Ishikawa (cell line): ENCODE measurements around the gene STK32C.

Source experiments
- CEBPB ChIP-seq: IDR thresholded peaks from 2 replicates; pipeline ENCODE4 v1.6.1; 2012
- CREB1 ChIP-seq: IDR thresholded peaks from 2 replicates; pipeline ENCODE4 v1.6.1; 2012; ENCODE audit warnings: low read depth
- EGR1 ChIP-seq: IDR thresholded peaks from 2 replicates; pipeline ENCODE4 v1.6.1; 2012
- EP300 ChIP-seq: IDR thresholded peaks from 2 replicates; pipeline ENCODE4 v1.6.1; 2012; ENCODE audit warnings: borderline replicate concordance
- FOXM1 ChIP-seq: IDR thresholded peaks from 2 replicates; pipeline ENCODE4 v1.6.1; 2012; ENCODE audit warnings: low read depth, borderline replicate concordance
- MAX ChIP-seq: IDR thresholded peaks from 2 replicates; pipeline ENCODE4 v1.6.1; 2012
- NFIC ChIP-seq: IDR thresholded peaks from 2 replicates; pipeline ENCODE4 v1.6.1; 2012
- RAD21 ChIP-seq: IDR thresholded peaks from 2 replicates; pipeline ENCODE4 v1.6.1; 2012; ENCODE audit warnings: low read depth
- TAF1 ChIP-seq: IDR thresholded peaks from 2 replicates; pipeline ENCODE4 v1.6.1; 2012; ENCODE audit warnings: low read depth, mild to moderate bottlenecking
- TCF12 ChIP-seq: IDR thresholded peaks from 2 replicates; pipeline ENCODE4 v1.6.1; 2012; ENCODE audit warnings: low read depth
- TEAD4 ChIP-seq: IDR thresholded peaks from 2 replicates; pipeline ENCODE4 v1.6.1; 2012
- YY1 ChIP-seq: IDR thresholded peaks from 2 replicates; pipeline ENCODE4 v1.6.1; 2012; ENCODE audit warnings: low read depth
- ZBTB7A ChIP-seq: IDR thresholded peaks from 2 replicates; pipeline ENCODE4 v1.6.1; 2012; ENCODE audit warnings: low read depth
- TF ChIP-seq, protein P1 (sequence below): IDR thresholded peaks from 2 replicates; pipeline ENCODE4 v1.6.1; 2012
- TF ChIP-seq, protein P2 (sequence below): IDR thresholded peaks from 2 replicates; pipeline ENCODE4 v1.6.1; 2012; ENCODE audit warnings: low read depth, mild to moderate bottlenecking

STK32C gene

DNA sequence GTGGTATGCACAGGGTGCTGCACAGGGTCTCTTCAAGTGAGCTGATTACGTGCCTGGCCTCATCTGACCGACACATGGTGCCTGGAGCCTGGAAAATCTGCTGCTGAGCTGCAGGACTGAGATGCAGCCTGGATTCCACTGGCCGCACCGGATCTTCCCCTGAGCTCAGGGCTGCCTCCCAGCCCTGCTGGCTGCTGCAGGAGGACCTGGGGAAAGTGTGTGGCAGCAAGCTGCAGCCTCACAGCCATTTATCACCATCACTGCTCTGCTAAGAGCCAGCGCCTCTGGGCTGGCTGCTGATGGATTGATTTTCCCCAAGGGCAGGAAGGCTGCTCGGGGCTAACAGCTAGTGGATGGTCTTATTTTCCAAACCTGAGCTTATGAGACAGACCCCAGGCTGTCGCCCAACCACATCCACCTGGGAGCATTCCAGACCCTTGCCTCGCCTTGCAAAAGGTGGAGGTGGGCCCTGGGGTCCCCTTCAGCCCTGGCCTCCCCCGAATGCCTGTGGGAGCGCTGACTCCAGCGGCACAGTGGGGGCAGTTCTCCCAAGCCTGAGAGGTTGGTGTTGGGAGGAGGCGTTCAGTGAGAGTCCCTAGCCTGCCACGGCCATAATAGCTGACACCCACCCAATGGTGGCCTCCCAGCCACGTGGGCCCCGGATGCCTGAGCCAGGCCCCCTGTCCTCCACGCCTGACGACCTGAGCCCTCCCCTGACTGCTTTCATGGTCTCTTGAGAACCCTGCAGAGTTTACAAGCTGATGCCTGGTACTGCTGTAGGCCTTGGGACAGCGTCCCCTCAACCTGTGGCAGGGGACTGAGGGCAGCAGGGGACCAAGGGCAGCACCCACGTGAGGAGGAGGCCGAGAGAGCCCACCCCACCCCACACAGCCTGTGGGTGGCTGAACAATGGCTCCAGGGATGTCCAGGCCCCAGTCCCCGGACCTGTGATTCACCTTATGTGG is 38.2 kb downstream of the STK32C start:
- TF ChIP-seq TAF1 (no peak), MAX (no peak), TCF12 (no peak), EP300 (no peak), FOXM1 (no peak), NFIC (no peak), EGR1 (no peak), CREB1 (no peak), TEAD4 (no peak), RAD21 (no peak), ZBTB7A (no peak), YY1 (no peak), CEBPB (no peak)
- TF ChIP-seq, protein P1, sequence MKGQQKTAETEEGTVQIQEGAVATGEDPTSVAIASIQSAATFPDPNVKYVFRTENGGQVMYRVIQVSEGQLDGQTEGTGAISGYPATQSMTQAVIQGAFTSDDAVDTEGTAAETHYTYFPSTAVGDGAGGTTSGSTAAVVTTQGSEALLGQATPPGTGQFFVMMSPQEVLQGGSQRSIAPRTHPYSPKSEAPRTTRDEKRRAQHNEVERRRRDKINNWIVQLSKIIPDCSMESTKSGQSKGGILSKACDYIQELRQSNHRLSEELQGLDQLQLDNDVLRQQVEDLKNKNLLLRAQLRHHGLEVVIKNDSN = no peak
- TF ChIP-seq, protein P2, sequence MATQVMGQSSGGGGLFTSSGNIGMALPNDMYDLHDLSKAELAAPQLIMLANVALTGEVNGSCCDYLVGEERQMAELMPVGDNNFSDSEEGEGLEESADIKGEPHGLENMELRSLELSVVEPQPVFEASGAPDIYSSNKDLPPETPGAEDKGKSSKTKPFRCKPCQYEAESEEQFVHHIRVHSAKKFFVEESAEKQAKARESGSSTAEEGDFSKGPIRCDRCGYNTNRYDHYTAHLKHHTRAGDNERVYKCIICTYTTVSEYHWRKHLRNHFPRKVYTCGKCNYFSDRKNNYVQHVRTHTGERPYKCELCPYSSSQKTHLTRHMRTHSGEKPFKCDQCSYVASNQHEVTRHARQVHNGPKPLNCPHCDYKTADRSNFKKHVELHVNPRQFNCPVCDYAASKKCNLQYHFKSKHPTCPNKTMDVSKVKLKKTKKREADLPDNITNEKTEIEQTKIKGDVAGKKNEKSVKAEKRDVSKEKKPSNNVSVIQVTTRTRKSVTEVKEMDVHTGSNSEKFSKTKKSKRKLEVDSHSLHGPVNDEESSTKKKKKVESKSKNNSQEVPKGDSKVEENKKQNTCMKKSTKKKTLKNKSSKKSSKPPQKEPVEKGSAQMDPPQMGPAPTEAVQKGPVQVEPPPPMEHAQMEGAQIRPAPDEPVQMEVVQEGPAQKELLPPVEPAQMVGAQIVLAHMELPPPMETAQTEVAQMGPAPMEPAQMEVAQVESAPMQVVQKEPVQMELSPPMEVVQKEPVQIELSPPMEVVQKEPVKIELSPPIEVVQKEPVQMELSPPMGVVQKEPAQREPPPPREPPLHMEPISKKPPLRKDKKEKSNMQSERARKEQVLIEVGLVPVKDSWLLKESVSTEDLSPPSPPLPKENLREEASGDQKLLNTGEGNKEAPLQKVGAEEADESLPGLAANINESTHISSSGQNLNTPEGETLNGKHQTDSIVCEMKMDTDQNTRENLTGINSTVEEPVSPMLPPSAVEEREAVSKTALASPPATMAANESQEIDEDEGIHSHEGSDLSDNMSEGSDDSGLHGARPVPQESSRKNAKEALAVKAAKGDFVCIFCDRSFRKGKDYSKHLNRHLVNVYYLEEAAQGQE = no peak

DNA sequence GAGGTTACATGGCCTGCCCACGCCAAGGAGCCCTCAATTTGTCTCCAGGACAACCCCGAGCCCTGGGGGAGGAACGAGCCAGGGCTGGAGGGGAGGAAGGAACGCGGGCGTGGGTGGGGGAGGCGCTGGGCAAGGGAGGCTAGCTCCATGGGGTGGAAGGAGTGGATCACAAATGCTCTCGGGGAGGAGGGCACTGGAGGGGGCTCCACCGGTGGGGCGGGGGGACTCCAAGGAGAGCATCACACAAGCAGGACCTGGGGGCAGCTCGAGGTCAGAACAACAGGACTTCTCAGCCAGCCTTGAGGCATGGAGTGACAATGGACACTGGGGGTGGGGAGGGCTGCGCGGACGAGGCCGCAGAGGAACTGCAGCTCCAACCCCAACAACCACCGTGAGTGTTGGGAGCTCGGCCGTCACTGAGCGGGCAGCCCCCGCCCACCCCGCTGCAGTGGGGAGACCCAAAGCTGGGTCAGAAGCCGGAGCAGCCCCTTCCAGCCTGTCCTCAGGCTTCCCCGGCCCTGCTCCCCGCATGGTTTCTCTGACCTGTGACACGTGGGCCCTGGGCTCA is 41.1 kb downstream of the STK32C start:
- TF ChIP-seq TEAD4 = no peak
- TF ChIP-seq FOXM1 = no peak
- TF ChIP-seq EP300 = no peak
- TF ChIP-seq, protein P2 = no peak
- no peak for TF ChIP-seq EGR1
- TF ChIP-seq TAF1 = no peak
- no peak for TF ChIP-seq NFIC
- TF ChIP-seq YY1 = no peak
- no peak for TF ChIP-seq MAX
- no peak for TF ChIP-seq RAD21
- TF ChIP-seq, protein P1 = no peak
- TF ChIP-seq ZBTB7A = no peak
- TF ChIP-seq CREB1 = no peak
- no peak for TF ChIP-seq CEBPB
- no peak for TF ChIP-seq TCF12

DNA sequence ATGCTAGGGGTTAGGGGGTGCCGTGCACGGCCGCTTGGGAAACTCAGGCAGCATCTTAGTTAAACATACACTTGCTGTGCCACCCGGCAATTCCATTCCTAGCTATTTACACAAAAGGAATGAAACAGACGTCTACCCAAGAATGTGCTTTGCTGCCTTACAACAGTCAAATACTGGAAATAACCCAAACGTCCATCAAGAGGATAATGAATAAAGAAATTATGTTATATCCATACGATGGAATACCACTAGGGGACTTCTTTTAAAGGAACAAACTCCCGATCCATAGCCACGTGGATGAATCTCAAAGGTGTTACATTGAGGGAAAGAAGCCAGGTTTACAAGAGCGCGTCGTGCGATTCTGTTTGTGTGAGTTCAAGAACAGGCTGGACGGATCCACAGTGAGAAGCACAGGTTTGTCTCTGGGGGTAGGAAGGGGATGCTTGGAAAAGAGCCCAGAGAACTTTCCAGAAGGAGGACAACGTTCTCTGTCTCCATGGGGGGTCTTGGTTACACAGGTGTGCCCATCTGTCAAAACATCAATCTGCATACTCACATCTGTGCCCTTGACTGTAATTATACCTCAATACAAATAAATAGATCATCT is 41.8 kb downstream of the STK32C start:
- TF ChIP-seq CREB1 = no peak
- no peak for TF ChIP-seq TAF1
- TF ChIP-seq, protein P1 = no peak
- no peak for TF ChIP-seq NFIC
- no peak for TF ChIP-seq EP300
- no peak for TF ChIP-seq RAD21
- TF ChIP-seq YY1 = no peak
- TF ChIP-seq, protein P2 = no peak
- TF ChIP-seq TEAD4 = no peak
- TF ChIP-seq MAX = no peak
